Globus pallidus (tissue), 1 donor: ENCODE results near the gene CCDC40.

Experiments
- DNase-seq: peaks from one replicate; pipeline ENCODE4 v3.0.0-alpha.2; 2015; ENCODE audit warnings: low spot score

CCDC40 gene

GRCh38 chr17:80047176-80047575 lies 10.7 kb downstream of the CCDC40 start:
- no peak for DNase-seq

GRCh38 chr17:80049986-80050385 lies 13.5 kb downstream of the CCDC40 start:
- no peak for DNase-seq

GRCh38 chr17:80050706-80051105 lies 14.3 kb downstream of the CCDC40 start:
- no peak for DNase-seq

- no peak for DNase-seq
These were observed 15.2 kb downstream of the CCDC40 start for GRCh38 chr17:80051681-80052080.

GRCh38 chr17:80053102-80053501 lies 16.7 kb downstream of the CCDC40 start:
- DNase-seq, result no peak

GRCh38 chr17:80055597-80055996 lies 19.2 kb downstream of the CCDC40 start:
- no peak for DNase-seq

GRCh38 chr17:80058311-80058955 lies 22.0 kb downstream of the CCDC40 start:
- no peak for DNase-seq

- no peak for DNase-seq
These were observed 24.2 kb downstream of the CCDC40 start for GRCh38 chr17:80060644-80061043.

GRCh38 chr17:80061421-80061820 lies 25.0 kb downstream of the CCDC40 start:
- no peak for DNase-seq

- peak; percentile 16 for DNase-seq
These were observed 27.6 kb downstream of the CCDC40 start for GRCh38 chr17:80063830-80064585.

- DNase-seq, result no peak
These were observed 28.3 kb downstream of the CCDC40 start for GRCh38 chr17:80064696-80065095.

GRCh38 chr17:80065478-80066170 lies 29.2 kb downstream of the CCDC40 start:
- DNase-seq, result no peak

- no peak for DNase-seq
These were observed 31.0 kb downstream of the CCDC40 start for GRCh38 chr17:80067393-80067986.

GRCh38 chr17:80068301-80069222 lies 32.1 kb downstream of the CCDC40 start:
- DNase-seq, result no peak

- no peak for DNase-seq
These were observed 34.1 kb downstream of the CCDC40 start for GRCh38 chr17:80070375-80071115.

GRCh38 chr17:80071116-80071841 lies 34.8 kb downstream of the CCDC40 start:
- DNase-seq, result peak; percentile 57

GRCh38 chr17:80072410-80072809 lies 36.0 kb downstream of the CCDC40 start:
- no peak for DNase-seq

- DNase-seq, result no peak
These were observed 43.6 kb downstream of the CCDC40 start for GRCh38 chr17:80080081-80080480.

GRCh38 chr17:80081596-80081995 lies 45.2 kb downstream of the CCDC40 start:
- DNase-seq, result no peak
